ENCODE data around the gene GMNC. TPM values are rescaled to one million over a fixed set of nuclear protein-coding genes. Genes with fewer than 3 reads are reported as not detected.

Gene GMNC
- polyA plus RNA-seq, 1 of the 3 experiments (the other 2 are of a cell fraction) = not detected

DNA sequence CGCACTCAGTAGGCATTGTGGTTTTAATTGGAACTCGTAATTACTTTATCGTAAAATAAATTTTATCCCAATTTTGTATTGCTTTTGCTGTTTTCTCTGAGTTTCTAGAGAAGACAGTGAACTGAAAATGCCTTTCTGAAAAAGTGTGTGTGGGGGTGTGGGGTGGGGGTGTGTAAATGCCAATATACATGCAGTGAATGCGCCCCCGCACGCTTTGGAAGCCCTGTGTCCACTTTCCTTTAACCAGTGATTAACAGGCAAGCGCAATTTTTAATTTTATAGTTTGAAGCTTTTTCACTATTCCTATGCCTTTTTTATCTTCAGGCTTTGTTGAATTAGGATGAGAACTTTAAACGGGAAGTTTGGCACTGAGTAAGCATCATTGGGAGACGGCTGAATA is 47.4 kb upstream of the GMNC start:
- TF ChIP-seq GATA2 (CRISPR knock-in tag; IDR thresholded peaks at IDR 0.05) (no peak), ELF1 (IDR thresholded peaks at IDR 0.05) (no peak), FOXJ3 (CRISPR knock-in tag; IDR thresholded peaks at IDR 0.05) (no peak), USF1 (IDR thresholded peaks at IDR 0.05; ENCODE audit: borderline replicate concordance, low read depth) (no peak), EZH2phosphoT487 (IDR thresholded peaks at IDR 0.05; ENCODE audit: borderline replicate concordance, low read depth) (no peak), NFIC (IDR thresholded peaks at IDR 0.05; ENCODE audit: borderline replicate concordance) (no peak), MAX (IDR thresholded peaks at IDR 0.05; ENCODE audit: low read depth) (no peak), CHD2 (IDR thresholded peaks at IDR 0.05; ENCODE audit: low read length, partially characterized antibody) (no peak), JUND (IDR thresholded peaks at IDR 0.05) (no peak), YY1 (IDR thresholded peaks at IDR 0.05; ENCODE audit: low read depth) (no peak), RFX5 (IDR thresholded peaks at IDR 0.05; ENCODE audit: low read length) (no peak)
- TF ChIP-seq, protein P1, sequence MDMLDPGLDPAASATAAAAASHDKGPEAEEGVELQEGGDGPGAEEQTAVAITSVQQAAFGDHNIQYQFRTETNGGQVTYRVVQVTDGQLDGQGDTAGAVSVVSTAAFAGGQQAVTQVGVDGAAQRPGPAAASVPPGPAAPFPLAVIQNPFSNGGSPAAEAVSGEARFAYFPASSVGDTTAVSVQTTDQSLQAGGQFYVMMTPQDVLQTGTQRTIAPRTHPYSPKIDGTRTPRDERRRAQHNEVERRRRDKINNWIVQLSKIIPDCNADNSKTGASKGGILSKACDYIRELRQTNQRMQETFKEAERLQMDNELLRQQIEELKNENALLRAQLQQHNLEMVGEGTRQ (IDR thresholded peaks at IDR 0.05; ENCODE audit: borderline replicate concordance, low read depth, low read length) = no peak
- Histone ChIP-seq H3K4me1 (ENCODE audit: control insufficient read depth in 1 of 2, insufficient read depth in 2 of 2, low read depth in 1 of 2, low read length in 1 of 2) (no peaks in the 10 kb centered on the region), H3F3A (replicated peaks; ENCODE audit: insufficient read depth) (no peaks in the 10 kb centered on the region), H3K9me2 (0 out of 2 replicates have a peak, but pooled peaks cover 5% of the 10 kb centered on the region), H3K27ac (ENCODE audit: low read depth in 2 of 2, low read length in 1 of 2) (no peak overlapping the region), H3K36me3 (replicated peaks in 1 of 2; ENCODE audit: control insufficient read depth in 1 of 2, insufficient read depth in 2 of 2, low read length in 1 of 2) (no peaks in the 10 kb centered on the region), H3K27me3 (ENCODE audit: insufficient read depth) (no peaks in the 10 kb centered on the region), H4K20me1 (ENCODE audit: insufficient read depth) (no peaks in the 10 kb centered on the region), H2AFZ (ENCODE audit: low read depth) (no peak overlapping the region), H3K4me2 (no peak overlapping the region), H3K9me3 (no peaks in the 10 kb centered on the region), H3K9ac (no peak overlapping the region), H3K79me2 (ENCODE audit: insufficient read depth) (no peaks in the 10 kb centered on the region), H3K4me3 (ENCODE audit: low read depth in 2 of 2, low read length in 1 of 2) (no peak overlapping the region)
- CTCF ChIA-PET = no interaction called here
- 22% methylated on average over 9 of the region's 9 CpGs for WGBS (ENCODE audit: low lambda C conversion rate)
- POLR2A ChIA-PET = no interaction called here
- no peak for DNase-seq

- WGBS (ENCODE audit: low lambda C conversion rate) = 0% methylated on average over 1 of the region's 1 CpG
- Histone ChIP-seq H3K27me3 (ENCODE audit: insufficient read depth) (no peaks in the 10 kb centered on the region), H3K9me2 (no peaks in the 10 kb centered on the region), H3K4me3 (ENCODE audit: low read depth in 2 of 2, low read length in 1 of 2) (no peak overlapping the region), H4K20me1 (ENCODE audit: insufficient read depth) (no peaks in the 10 kb centered on the region), H3K79me2 (ENCODE audit: insufficient read depth) (no peaks in the 10 kb centered on the region), H3K4me2 (no peak overlapping the region), H3F3A (replicated peaks; ENCODE audit: insufficient read depth) (no peaks in the 10 kb centered on the region), H3K9me3 (no peaks in the 10 kb centered on the region), H3K9ac (no peak overlapping the region), H3K4me1 (ENCODE audit: control insufficient read depth in 1 of 2, insufficient read depth in 2 of 2, low read depth in 1 of 2, low read length in 1 of 2) (no peaks in the 10 kb centered on the region), H3K36me3 (replicated peaks in 1 of 2; ENCODE audit: control insufficient read depth in 1 of 2, insufficient read depth in 2 of 2, low read length in 1 of 2) (no peaks in the 10 kb centered on the region), H2AFZ (ENCODE audit: low read depth) (no peak overlapping the region), H3K27ac (ENCODE audit: low read depth in 2 of 2, low read length in 1 of 2) (no peak overlapping the region)
- DNase-seq = no peak
- TF ChIP-seq GABPA (IDR thresholded peaks at IDR 0.05; ENCODE audit: low read depth) (no peak), FOSL2 (IDR thresholded peaks at IDR 0.05; ENCODE audit: borderline replicate concordance, low read depth) (no peak), USF1 (IDR thresholded peaks at IDR 0.05; ENCODE audit: borderline replicate concordance, low read depth) (no peak), MAX (IDR thresholded peaks at IDR 0.05; ENCODE audit: low read depth) (no peak), EP300 (IDR thresholded peaks at IDR 0.05; ENCODE audit: borderline replicate concordance in 1 of 2, low read depth in 1 of 2, low read length in 1 of 2) (no peak), RCOR1 (IDR thresholded peaks at IDR 0.05; ENCODE audit: low read length) (no peak), GATA2 (CRISPR knock-in tag; IDR thresholded peaks at IDR 0.05) (no peak), CHD2 (IDR thresholded peaks at IDR 0.05; ENCODE audit: low read length, partially characterized antibody) (no peak), TEAD4 (IDR thresholded peaks at IDR 0.05; ENCODE audit: borderline replicate concordance, insufficient read depth) (no peak), SIN3A (IDR thresholded peaks at IDR 0.05; ENCODE audit: borderline replicate concordance, low read depth, low read length) (no peak), PBX3 (IDR thresholded peaks at IDR 0.05) (no peak)
- TF ChIP-seq, protein P2, sequence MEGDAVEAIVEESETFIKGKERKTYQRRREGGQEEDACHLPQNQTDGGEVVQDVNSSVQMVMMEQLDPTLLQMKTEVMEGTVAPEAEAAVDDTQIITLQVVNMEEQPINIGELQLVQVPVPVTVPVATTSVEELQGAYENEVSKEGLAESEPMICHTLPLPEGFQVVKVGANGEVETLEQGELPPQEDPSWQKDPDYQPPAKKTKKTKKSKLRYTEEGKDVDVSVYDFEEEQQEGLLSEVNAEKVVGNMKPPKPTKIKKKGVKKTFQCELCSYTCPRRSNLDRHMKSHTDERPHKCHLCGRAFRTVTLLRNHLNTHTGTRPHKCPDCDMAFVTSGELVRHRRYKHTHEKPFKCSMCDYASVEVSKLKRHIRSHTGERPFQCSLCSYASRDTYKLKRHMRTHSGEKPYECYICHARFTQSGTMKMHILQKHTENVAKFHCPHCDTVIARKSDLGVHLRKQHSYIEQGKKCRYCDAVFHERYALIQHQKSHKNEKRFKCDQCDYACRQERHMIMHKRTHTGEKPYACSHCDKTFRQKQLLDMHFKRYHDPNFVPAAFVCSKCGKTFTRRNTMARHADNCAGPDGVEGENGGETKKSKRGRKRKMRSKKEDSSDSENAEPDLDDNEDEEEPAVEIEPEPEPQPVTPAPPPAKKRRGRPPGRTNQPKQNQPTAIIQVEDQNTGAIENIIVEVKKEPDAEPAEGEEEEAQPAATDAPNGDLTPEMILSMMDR (IDR thresholded peaks at IDR 0.05) = no peak
- TF ChIP-seq, protein P1 (IDR thresholded peaks at IDR 0.05; ENCODE audit: borderline replicate concordance, low read depth, low read length) = no peak
- CTCF ChIA-PET = interaction anchor here (0.7 to 1.0 kb wide), 2 partner anchors 19 to 92 kb away, joined by 3 to 5 read pairs; no protein-coding TSS in a partner anchor
- POLR2A ChIA-PET = no interaction called here
Measured at GRCh38 chr3:190903156-190903555, 40.7 kb upstream of the GMNC start.

Measured in SK-N-SH (cell line).